H1 (cell line): Measurements from ENCODE around the gene UMODL1. TPM values are rescaled to one million over a fixed set of nuclear protein-coding genes. Genes with fewer than 3 reads are reported as not detected.

Source experiments
- CTCF ChIA-PET: fragments of 300-600 bp; sonication (Branson Sonifier 250); formaldehyde crosslinking; loops from one replicate; lab custom pipeline; 2021; ENCODE audit not compliant: partially characterized antibody; lab: Charles Lee
- POLR2A ChIA-PET: fragments of 300-600 bp; sonication (Branson Sonifier 250); formaldehyde crosslinking; loops from one replicate; lab custom pipeline; 2021; ENCODE audit warnings: inconsistent platforms; ENCODE audit not compliant: partially characterized antibody; lab: Charles Lee
- DNase-seq, 2 experiments: peaks; one replicate each; pipeline versions ENCODE4 v3.0.0 to v3.0.0-alpha.2; 2010 to 2022; ENCODE audit warnings: low spot score in 2 of 2, low read depth in 1 of 2, mixed read lengths in 1 of 2
- FAIRE-seq: peaks from 2 replicates; lab custom pipeline; 2011; peaks lifted over from hg19 to GRCh38; lab: Jason Lieb, UNC
- H2AFZ ChIP-seq: 2 replicates; pipeline ENCODE4 v1.8.1; 2012; ENCODE audit warnings: low read length, inconsistent platforms
- H2AK5ac ChIP-seq: 2 replicates; pipeline ENCODE4 v1.6.1; 2013; ENCODE audit warnings: low read depth, low read length
- H2BK120ac ChIP-seq: replicated peaks from 2 replicates; pipeline ENCODE3; 2013; ENCODE audit warnings: low read depth, low read length, inconsistent platforms
- H2BK12ac ChIP-seq: 2 replicates; pipeline ENCODE4 v1.6.1; 2013; ENCODE audit warnings: low read depth, low read length
- H2BK15ac ChIP-seq: 2 replicates; pipeline ENCODE4 v1.6.1; 2013; ENCODE audit warnings: low read length
- H2BK20ac ChIP-seq: 2 replicates; pipeline ENCODE4 v1.6.1; 2013; ENCODE audit warnings: low read length
- H2BK5ac ChIP-seq: 2 replicates; pipeline ENCODE4 v1.6.1; 2013; ENCODE audit warnings: low read depth, low read length
- H3K14ac ChIP-seq: 2 replicates; pipeline ENCODE4 v1.6.1; 2013; ENCODE audit warnings: inconsistent platforms; ENCODE audit not compliant: insufficient read length
- H3K18ac ChIP-seq: 2 replicates; pipeline ENCODE4 v1.6.1; 2013; ENCODE audit warnings: low read length; ENCODE audit errors: extremely low read depth
- H3K23ac ChIP-seq: 2 replicates; pipeline ENCODE4 v1.6.1; 2013; ENCODE audit warnings: inconsistent platforms; ENCODE audit not compliant: insufficient read length
- H3K23me2 ChIP-seq: 2 replicates; pipeline ENCODE4 v1.6.1; 2013; ENCODE audit warnings: low read depth, low read length
- H3K27ac ChIP-seq: 2 replicates; pipeline ENCODE4 v1.6.1; 2011; ENCODE audit warnings: low read depth, low read length, inconsistent platforms
- H3K27me3 ChIP-seq, 4 experiments: replicated peaks in 1 of 4; 1 replicate in 1 of 4; 2 replicates in 3 of 4; pipeline versions ENCODE4 v1.6.1 to v1.8.1; 2011 to 2013; ENCODE audit warnings: low read length in 3 of 4, mild to moderate bottlenecking in 3 of 4, inconsistent platforms in 2 of 4, mixed read lengths in 2 of 4, moderate library complexity in 1 of 4; ENCODE audit not compliant: control insufficient read depth in 3 of 4, insufficient read depth in 3 of 4; ENCODE audit errors: extremely low read depth in 1 of 4
- H3K36me3 ChIP-seq, 4 experiments: 2 replicates each; pipeline versions ENCODE4 v1.6.1 to v1.8.1; 2011 to 2013; ENCODE audit warnings: mild to moderate bottlenecking in 4 of 4, low read length in 3 of 4, moderate library complexity in 2 of 4, control low read depth in 1 of 4, inconsistent platforms in 1 of 4; ENCODE audit not compliant: insufficient read depth in 4 of 4, control insufficient read depth in 2 of 4
- H3K4ac ChIP-seq: replicated peaks from 2 replicates; pipeline ENCODE3; 2013; ENCODE audit warnings: low read length, low read depth, mixed read lengths, inconsistent platforms; ENCODE audit not compliant: insufficient read length
- H3K4me1 ChIP-seq, 4 experiments: replicated peaks in 1 of 4; 1 replicate in 1 of 4; 2 replicates in 3 of 4; pipeline versions ENCODE4 v1.6.1 to v1.8.1; 2011 to 2013; ENCODE audit warnings: low read length in 3 of 4, inconsistent platforms in 2 of 4, mixed read lengths in 1 of 4; ENCODE audit not compliant: insufficient read depth in 4 of 4, control insufficient read depth in 3 of 4
- H3K4me2 ChIP-seq, 2 experiments: 2 replicates each; pipeline versions ENCODE4 v1.6.1 to v1.8.1; 2011 to 2013; ENCODE audit warnings: low read depth in 2 of 2, low read length in 2 of 2, control low read depth in 1 of 2, inconsistent platforms in 1 of 2, mild to moderate bottlenecking in 1 of 2; ENCODE audit not compliant: insufficient read depth in 1 of 2
- H3K4me3 ChIP-seq, 4 experiments: fragments of 200-600, 300-600 bp in 1 of 4; sonication (generic), shearing (Covaris generic), sonication (Bioruptor Twin) in 1 of 4; 2 replicates each; pipeline versions ENCODE4 v1.5.1 to v1.8.1; 2011 to 2016; ENCODE audit warnings: low read length in 4 of 4, low read depth in 3 of 4, control low read depth in 2 of 4, inconsistent platforms in 2 of 4, mild to moderate bottlenecking in 2 of 4, mixed read lengths in 1 of 4, moderate library complexity in 1 of 4; ENCODE audit not compliant: insufficient read depth in 2 of 4; ENCODE audit errors: extremely low read depth in 1 of 4
- H3K56ac ChIP-seq: replicated peaks from 2 replicates; pipeline ENCODE3; 2013; ENCODE audit warnings: low read depth, mild to moderate bottlenecking, mixed read lengths, low read length, inconsistent platforms; ENCODE audit not compliant: insufficient read length
- H3K79me1 ChIP-seq: 2 replicates; pipeline ENCODE4 v1.6.1; 2013; ENCODE audit warnings: low read depth, low read length, control low read depth
- H3K79me2 ChIP-seq, 2 experiments: 2 replicates each; pipeline versions ENCODE4 v1.6.1 to v1.8.1; 2012 to 2013; ENCODE audit warnings: low read length in 2 of 2, mild to moderate bottlenecking in 2 of 2, inconsistent platforms in 1 of 2; ENCODE audit not compliant: insufficient read depth in 2 of 2, control insufficient read depth in 1 of 2
- H3K9ac ChIP-seq, 4 experiments: replicated peaks in 1 of 4; 1 replicate in 1 of 4; 2 replicates in 3 of 4; pipeline versions ENCODE4 v1.6.1 to v1.8.1; 2011 to 2013; ENCODE audit warnings: low read depth in 3 of 4, low read length in 3 of 4, control low read depth in 2 of 4, mild to moderate bottlenecking in 2 of 4, moderate library complexity in 2 of 4, inconsistent platforms in 1 of 4; ENCODE audit errors: extremely low read depth in 1 of 4
- H3K9me3 ChIP-seq, 2 experiments: 2 replicates each; pipeline versions ENCODE4 v1.6.1 to v1.8.1; 2012 to 2013; ENCODE audit warnings: mild to moderate bottlenecking in 2 of 2, moderate library complexity in 2 of 2, control low read depth in 1 of 2, inconsistent platforms in 1 of 2, low read depth in 1 of 2, low read length in 1 of 2, mixed read lengths in 1 of 2; ENCODE audit not compliant: insufficient read depth in 2 of 2
- H4K20me1 ChIP-seq, 2 experiments: replicated peaks in 1 of 2; 2 replicates each; pipeline versions ENCODE3 to v1.8.1; 2011 to 2013; ENCODE audit warnings: inconsistent platforms in 2 of 2, low read length in 2 of 2, mild to moderate bottlenecking in 1 of 2; ENCODE audit not compliant: insufficient read depth in 2 of 2, control insufficient read depth in 1 of 2
- H4K5ac ChIP-seq: 2 replicates; pipeline ENCODE4 v1.6.1; 2013; ENCODE audit warnings: low read length, low read depth, mixed read lengths, inconsistent platforms; ENCODE audit not compliant: insufficient read length
- H4K8ac ChIP-seq: 2 replicates; pipeline ENCODE4 v1.8.0; 2013; ENCODE audit warnings: mild to moderate bottlenecking, moderate library complexity, low read length, inconsistent platforms; ENCODE audit not compliant: insufficient read depth; ENCODE audit errors: extremely low read depth
- H4K91ac ChIP-seq: replicated peaks from 2 replicates; pipeline ENCODE3; 2013; ENCODE audit warnings: low read length, mixed read lengths, inconsistent platforms; ENCODE audit not compliant: insufficient read length
- CHD2 ChIP-seq: IDR thresholded peaks from 2 replicates; pipeline ENCODE4 v1.6.1; 2012; ENCODE audit warnings: low read length, improper control_type of control experiment
- CTBP2 ChIP-seq: IDR thresholded peaks from 2 replicates; pipeline ENCODE4 v1.7.0; 2011; ENCODE audit warnings: borderline replicate concordance, mild to moderate bottlenecking, moderate library complexity, mixed read lengths, low read length; ENCODE audit not compliant: insufficient read depth, insufficient read length
- EP300 ChIP-seq, 2 experiments: IDR thresholded peaks; 1 replicate in 1 of 2; 2 replicates in 1 of 2; pipeline ENCODE4 v1.6.1; 2011 to 2012; ENCODE audit warnings: low read depth in 2 of 2, low read length in 2 of 2, mild to moderate bottlenecking in 2 of 2, borderline replicate concordance in 1 of 2, inconsistent platforms in 1 of 2, moderate library complexity in 1 of 2
- GABPA ChIP-seq: IDR thresholded peaks from 2 replicates; pipeline ENCODE4 v1.6.1; 2011; ENCODE audit warnings: mild to moderate bottlenecking, low read length, moderate library complexity, borderline replicate concordance; ENCODE audit not compliant: insufficient read depth
- HDAC6 ChIP-seq: IDR thresholded peaks from one replicate; pipeline ENCODE4 v1.7.1; 2012; ENCODE audit warnings: low read depth, mild to moderate bottlenecking, inconsistent platforms, low read length, moderate library complexity
- NRF1 ChIP-seq: IDR thresholded peaks from 2 replicates; pipeline ENCODE4 v1.6.1; 2011; ENCODE audit warnings: mild to moderate bottlenecking, low read depth, low read length, improper control_type of control experiment
- PHF8 ChIP-seq: fragments of 200-600 bp; sonication (generic); conservative IDR thresholded peaks from 2 replicates; pipeline ENCODE4 v1.7.1; 2012; ENCODE audit warnings: low read depth, mild to moderate bottlenecking, inconsistent platforms, low read length, moderate library complexity
- SIN3A ChIP-seq, 2 experiments: IDR thresholded peaks in 1 of 2; conservative IDR thresholded peaks in 1 of 2; 2 replicates each; pipeline ENCODE4 v1.6.1; 2011 to 2012; ENCODE audit warnings: low read length in 2 of 2, improper control_type of control experiment in 1 of 2, low read depth in 1 of 2, mild to moderate bottlenecking in 1 of 2
- SRF ChIP-seq: IDR thresholded peaks from 2 replicates; pipeline ENCODE4 v1.6.1; 2011; ENCODE audit warnings: mild to moderate bottlenecking, low read depth, low read length, moderate library complexity
- YY1 ChIP-seq: IDR thresholded peaks from 2 replicates; pipeline ENCODE4 v1.6.1; 2011; ENCODE audit warnings: low read depth, mild to moderate bottlenecking, low read length
- WGBS, 2 experiments: shearing (Covaris generic) in 1 of 2; methylation state at CpG; one replicate each; pipeline versions ENCODE4 v1.1.6 to v1.1.7; 2013 to 2015; ENCODE audit warnings: low lambda C conversion rate in 2 of 2, mixed read lengths in 2 of 2, inconsistent platforms in 1 of 2, low coverage in 1 of 2, missing lambda C conversion rate in 1 of 2; ENCODE audit not compliant: insufficient replicate concordance in 2 of 2, insufficient coverage in 1 of 2, insufficient read length in 1 of 2; ENCODE audit errors: extremely low coverage in 1 of 2, missing lambda C conversion rate in 1 of 2; 5-methylcytosine and 5-hydroxymethylcytosine counted together
- polyA plus RNA-seq, 7 experiments: library from polyadenylated mRNA; depleted of rRNA in 3 of 7; stranded (reverse) in 5 of 7; unstranded in 2 of 7; fragments of >200 nt in 5 of 7; fragments of 200-250 nt in 2 of 7; gene quantifications; 1 replicate in 5 of 7; 2 replicates in 1 of 7; 4 replicates in 1 of 7; pipeline versions ENCODE4 v1.2.1 to v1.2.3, GENCODE V29; 2011 to 2013; ENCODE audit warnings: missing spikeins in 2 of 7, mixed read lengths in 2 of 7
- total RNA-seq: library from RNA; stranded (reverse); fragmentation: NEBNext Ultra II Directional; extraction: Animal tissue kit (Norgen Biotek cat#: 25700); gene quantifications from 2 replicates; pipeline ENCODE4 v1.2.1, GENCODE V29; 2021
- TF ChIP-seq, protein P1 (sequence below): IDR thresholded peaks from 2 replicates; pipeline ENCODE4 v1.6.1; 2011; ENCODE audit warnings: low read length, improper control_type of control experiment
- TF ChIP-seq, protein P2 (sequence below): IDR thresholded peaks from 2 replicates; pipeline ENCODE4 v1.6.1; 2012; ENCODE audit warnings: inconsistent platforms

UMODL1 gene
- total and polyA plus RNA-seq, 2 of the 8 experiments (the other 6 are each of a cell fraction or from before 2014, with no cell fraction given) = not detected

DNA sequence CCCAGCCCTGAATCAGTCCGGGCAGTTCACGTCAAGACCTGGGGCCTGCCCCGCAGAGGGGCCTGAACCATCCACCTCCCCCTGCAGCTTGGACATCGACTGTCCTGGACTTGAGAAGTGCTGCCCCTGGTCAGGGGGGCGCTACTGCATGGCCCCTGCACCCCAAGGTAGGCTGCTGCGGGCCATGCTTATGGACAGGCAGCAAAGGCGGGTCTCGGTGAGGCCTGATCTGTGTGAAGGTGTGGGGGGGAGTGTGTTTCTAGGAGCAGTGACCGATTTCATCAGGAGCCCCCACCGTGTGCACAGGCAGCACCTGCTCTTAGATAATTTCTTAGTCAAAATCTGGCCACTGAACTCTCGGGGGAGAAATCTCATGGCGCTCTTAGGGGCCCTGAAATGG, 13.0 kb downstream of the UMODL1 start:
- H3K27ac ChIP-seq = no peak overlapping the region
- H2BK20ac ChIP-seq = no peak overlapping the region
- no peak overlapping the region for H3K4ac ChIP-seq
- H3K23me2 ChIP-seq = no peaks in the 10 kb centered on the region
- no peak for DNase-seq
- H3K9ac ChIP-seq = no peak overlapping the region
- POLR2A ChIA-PET = no interaction called here
- H3K79me1 ChIP-seq = no peaks in the 10 kb centered on the region
- H3K9me3 ChIP-seq = no peaks in the 10 kb centered on the region
- no peak overlapping the region for H4K8ac ChIP-seq
- H3K4me2 ChIP-seq = no peak overlapping the region
- no peak overlapping the region for H3K18ac ChIP-seq
- H3K79me2 ChIP-seq = no peaks in the 10 kb centered on the region
- no peak overlapping the region for H4K91ac ChIP-seq
- H3K14ac ChIP-seq = no peak overlapping the region
- WGBS, 2 experiments = 87% methylated on average over 12 of the region's 12 CpGs; no CpG with 5 or more reads in 1 of the 2 experiments
- no peak overlapping the region for H2BK12ac ChIP-seq
- H2AFZ ChIP-seq = no peak overlapping the region
- H3K56ac ChIP-seq = no peak overlapping the region
- no peak overlapping the region for H3K23ac ChIP-seq
- CTCF ChIA-PET = interaction anchor here (1.1 to 2.7 kb wide), 3 partner anchors 10 to 23 kb away, joined by 3 to 13 read pairs (median 6); no protein-coding TSS in a partner anchor
- no peak overlapping the region for H2BK120ac ChIP-seq
- H2BK5ac ChIP-seq = no peak overlapping the region
- H4K20me1 ChIP-seq = no peaks in the 10 kb centered on the region
- H2AK5ac ChIP-seq = no peak overlapping the region
- H3K36me3 ChIP-seq = no peaks in the 10 kb centered on the region
- H2BK15ac ChIP-seq = no peak overlapping the region
- H4K5ac ChIP-seq = no peak overlapping the region
- FAIRE-seq = no peak
- H3K4me1 ChIP-seq = no peaks in the 10 kb centered on the region
- no peaks in the 10 kb centered on the region for H3K27me3 ChIP-seq
- no peak overlapping the region for H3K4me3 ChIP-seq
- no peak for TF ChIP-seq CHD2
- TF ChIP-seq GABPA = no peak
- no peak for TF ChIP-seq EP300 (IDR thresholded peaks at IDR 0.05; ENCODE audit: borderline replicate concordance in 1 of 2, low read depth in 2 of 2, low read length in 2 of 2)
- TF ChIP-seq NRF1 = no peak
- no peak for TF ChIP-seq HDAC6
- TF ChIP-seq, protein P1, sequence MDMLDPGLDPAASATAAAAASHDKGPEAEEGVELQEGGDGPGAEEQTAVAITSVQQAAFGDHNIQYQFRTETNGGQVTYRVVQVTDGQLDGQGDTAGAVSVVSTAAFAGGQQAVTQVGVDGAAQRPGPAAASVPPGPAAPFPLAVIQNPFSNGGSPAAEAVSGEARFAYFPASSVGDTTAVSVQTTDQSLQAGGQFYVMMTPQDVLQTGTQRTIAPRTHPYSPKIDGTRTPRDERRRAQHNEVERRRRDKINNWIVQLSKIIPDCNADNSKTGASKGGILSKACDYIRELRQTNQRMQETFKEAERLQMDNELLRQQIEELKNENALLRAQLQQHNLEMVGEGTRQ = no peak
- TF ChIP-seq YY1 = no peak
- no peak for TF ChIP-seq PHF8
- TF ChIP-seq SIN3A (conservative IDR thresholded peaks at IDR 0.05 in 1 of 2, IDR thresholded peaks at IDR 0.05 in 1 of 2; ENCODE audit: low read depth in 1 of 2, low read length in 2 of 2) = no peak
- TF ChIP-seq SRF = no peak
- TF ChIP-seq, protein P2, sequence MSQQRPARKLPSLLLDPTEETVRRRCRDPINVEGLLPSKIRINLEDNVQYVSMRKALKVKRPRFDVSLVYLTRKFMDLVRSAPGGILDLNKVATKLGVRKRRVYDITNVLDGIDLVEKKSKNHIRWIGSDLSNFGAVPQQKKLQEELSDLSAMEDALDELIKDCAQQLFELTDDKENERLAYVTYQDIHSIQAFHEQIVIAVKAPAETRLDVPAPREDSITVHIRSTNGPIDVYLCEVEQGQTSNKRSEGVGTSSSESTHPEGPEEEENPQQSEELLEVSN = no peak
- TF ChIP-seq CTBP2 = no peak
